ENCODE data around the gene PARD3. TPM values are rescaled to one million over a fixed set of nuclear protein-coding genes. Genes with fewer than 3 reads are reported as not detected.

PARD3 gene
- total RNA-seq, 2 donors from 2014 or later: 31.6 to 41.6 TPM

GRCh38 chr10:34061841-34062240, 753.3 kb downstream of the PARD3 start:
- peaks cover 0 to 27% of the 10 kb centered on the region in 2 donors for H3K9me3 ChIP-seq
- no peaks in the 10 kb centered on the region for H3K27me3 ChIP-seq
- TF ChIP-seq CTCF (IDR thresholded peaks at IDR 0.05): no peak
- no peak overlapping the region for H3K4me3 ChIP-seq
- DNase-seq (ENCODE audit: low spot score): no peak
- no peak overlapping the region for H3K27ac ChIP-seq
- no peaks in the 10 kb centered on the region for H3K4me1 ChIP-seq
- no peaks in the 10 kb centered on the region for H3K36me3 ChIP-seq
